K562 (cell line): ENCODE results near the gene PDE2A. TPM values are rescaled to one million over a fixed set of nuclear protein-coding genes. Genes with fewer than 3 reads are reported as not detected.

ENCODE experiments used
- ATF3 ChIP-seq, 2 experiments: fragments of 450-650 bp in 1 of 2; sonication (generic) in 1 of 2; formaldehyde crosslinking in 1 of 2; IDR thresholded peaks in 1 of 2; conservative IDR thresholded peaks in 1 of 2; 2 replicates each; pipeline versions ENCODE4 v1.6.1 to v1.8.1; 2016 to 2023; ENCODE audit warnings: mild to moderate bottlenecking in 2 of 2, moderate library complexity in 2 of 2, inconsistent platforms in 1 of 2, missing genetic modification reagents in 1 of 2
- ATF6 ChIP-seq: sonication (generic); formaldehyde crosslinking; IDR thresholded peaks from 2 replicates; pipeline ENCODE4 v1.4.0; 2020; ENCODE audit warnings: mild to moderate bottlenecking, missing genetic modification reagents
- CHAMP1 ChIP-seq: fragments of 450-650 bp; IDR thresholded peaks from 2 replicates; pipeline ENCODE4 v1.6.1; 2016; ENCODE audit warnings: mild to moderate bottlenecking
- CHD2 ChIP-seq: IDR thresholded peaks from 2 replicates; pipeline ENCODE4 v1.6.1; 2011; ENCODE audit warnings: low read depth, low read length
- CTCF ChIP-seq, 3 experiments: IDR thresholded peaks in 2 of 3; conservative IDR thresholded peaks in 1 of 3; 2 replicates each; pipeline ENCODE4 v1.5.1; 2011 to 2012; ENCODE audit warnings: low read length in 3 of 3, mild to moderate bottlenecking in 3 of 3, control low read depth in 2 of 3, improper control_type of control experiment in 1 of 3, inconsistent platforms in 1 of 3, low read depth in 1 of 3, mixed read lengths in 1 of 3, moderate library complexity in 1 of 3; ENCODE audit not compliant: insufficient read depth in 2 of 3
- GABPA ChIP-seq: fragments of 200-800 bp; sonication (Bioruptor generic); conservative IDR thresholded peaks from 2 replicates; pipeline ENCODE4 v1.6.1; 2016; ENCODE audit warnings: low read depth, missing genetic modification characterization, missing compliant biosample characterization
- KLF16 ChIP-seq: IDR thresholded peaks from 2 replicates; pipeline ENCODE4 v1.6.1; 2016; ENCODE audit warnings: antibody characterized with exemption
- MCM7 ChIP-seq, 2 experiments: fragments of 450-650 bp; IDR thresholded peaks; 2 replicates each; pipeline ENCODE4 v1.6.1; 2016 to 2018
- MYNN ChIP-seq, 2 experiments: sonication (generic); formaldehyde crosslinking in 1 of 2; IDR thresholded peaks; 2 replicates each; pipeline versions ENCODE4 v1.5.0 to v1.6.1; 2016 to 2020; ENCODE audit warnings: antibody characterized with exemption in 1 of 2, missing genetic modification reagents in 1 of 2
- PHF20 ChIP-seq: fragments of 450-650 bp; IDR thresholded peaks from 2 replicates; pipeline ENCODE4 v1.6.1; 2018; ENCODE audit not compliant: partially characterized antibody
- PKNOX1 ChIP-seq: fragments of 450-650 bp; IDR thresholded peaks from 2 replicates; pipeline ENCODE4 v1.6.1; 2016
- WHSC1 ChIP-seq: IDR thresholded peaks from one replicate; pipeline ENCODE4 v1.6.1; 2012; ENCODE audit warnings: low read length, control low read depth, inconsistent platforms
- ZNF197 ChIP-seq: fragments of 200-800 bp; sonication (Bioruptor generic); IDR thresholded peaks from 2 replicates; pipeline ENCODE4 v1.6.1; 2016; ENCODE audit warnings: low read depth, missing genetic modification characterization, missing compliant biosample characterization
- ZNF707 ChIP-seq: fragments of 250-450 bp; sonication (Bioruptor Pico); conservative IDR thresholded peaks from 2 replicates; pipeline ENCODE4 v1.8.0; 2022; ENCODE audit warnings: inconsistent platforms, mild to moderate bottlenecking, moderate library complexity
- polyA plus RNA-seq, 8 experiments: library from polyadenylated mRNA; depleted of rRNA in 4 of 8; stranded (reverse) in 5 of 8; unstranded in 3 of 8; fragments of >200 nt; fragmentation: Nextera tagmentation in 2 of 8; fragmentation: Illumina TruSeq in 1 of 8; extraction: Ambion mirVana in 2 of 8; extraction: Trizol in 1 of 8; gene quantifications; 2 replicates each; pipeline versions ENCODE4 v1.2.1 to v1.2.3, GENCODE V29; 2011 to 2014; ENCODE audit warnings: inconsistent platforms in 1 of 8, missing spikeins in 1 of 8
- total RNA-seq, 7 experiments: library from RNA; depleted of rRNA in 6 of 7; stranded (reverse); fragments of >200 nt in 6 of 7; fragmentation: Illumina TruSeq in 2 of 7; extraction: Trizol in 2 of 7; gene quantifications; 2 replicates each; pipeline versions ENCODE4 v1.2.1 to v1.2.3, GENCODE V29; 2011 to 2021; ENCODE audit warnings: low replicate concordance in 1 of 7

The PDE2A gene
- total and polyA plus RNA-seq, 9 of the 15 experiments (the other 6 are each of a cell fraction or from before 2014, with no cell fraction given), result 0.07 to 15.2 (median 1.6) TPM; not detected in 1

GRCh38 chr11:72695354-72695753, 21.1 kb upstream of the PDE2A start (continued):
- TF ChIP-seq ATF6 (CRISPR knock-in tag), result no peak
- no peak for TF ChIP-seq PHF20
- TF ChIP-seq GABPA, result no peak
- no peak for TF ChIP-seq MCM7 (IDR thresholded peaks at IDR 0.05)
- no peak for TF ChIP-seq ATF3 (IDR thresholded peaks at IDR 0.05)
- TF ChIP-seq ATF3 (CRISPR knock-in tag; conservative IDR thresholded peaks at IDR 0.05), result no peak
- TF ChIP-seq ZNF707 (CRISPR knock-in tag), result no peak
- TF ChIP-seq CHAMP1, result no peak
- TF ChIP-seq ZNF197 (CRISPR knock-in tag), result no peak
- TF ChIP-seq WHSC1, result no peak
- TF ChIP-seq CTCF (IDR thresholded peaks at IDR 0.05 in 2 of 3, conservative IDR thresholded peaks at IDR 0.05 in 1 of 3; ENCODE audit: insufficient read depth in 2 of 3, low read depth in 1 of 3, low read length in 3 of 3), result no peak
- no peak for TF ChIP-seq CHD2
- no peak for TF ChIP-seq PKNOX1
- TF ChIP-seq MYNN (IDR thresholded peaks at IDR 0.05), result no peak
- no peak for TF ChIP-seq MYNN (CRISPR knock-in tag; IDR thresholded peaks at IDR 0.05)
- TF ChIP-seq KLF16, result no peak
